Endothelial cell of coronary artery (primary cell): ENCODE results near the gene LEKR1. TPM values are rescaled to one million over a fixed set of nuclear protein-coding genes. Genes with fewer than 3 reads are reported as not detected.

Experiments
- total RNA-seq: library from RNA; depleted of rRNA; stranded (reverse); fragments of >200 nt; gene quantifications from 2 replicates; pipeline ENCODE4 v1.2.3, GENCODE V29; 2014

The LEKR1 gene
- total RNA-seq = 0.09 and 0.19 TPM in 2 replicates

GRCh38 chr3:156826144-156826895 is at the start of gene LEKR1:
Gene LEKR1, plus strand, starts transcription at chr3:156826353. Its CDS starts 2,977 bp downstream, at chr3:156829330.

Other genes starting within 250 kb of the LEKR1 start
- gene TIPARP, start 151.8 kb upstream of the LEKR1 start, total RNA-seq = 18.5 and 27.5 TPM in 2 replicates